WTC11 (cell line): ENCODE results near the gene LYPD6B.

Experiments used
- CBFB ChIP-seq: sonication (generic); formaldehyde crosslinking; IDR thresholded peaks from 2 replicates; pipeline ENCODE4 v1.8.1; 2022; ENCODE audit warnings: mild to moderate bottlenecking, low read depth, missing genetic modification reagents
- CREB1 ChIP-seq: sonication (generic); formaldehyde crosslinking; IDR thresholded peaks from 2 replicates; pipeline ENCODE4 v1.8.0; 2023; ENCODE audit warnings: mild to moderate bottlenecking, missing genetic modification reagents
- CREM ChIP-seq: sonication (generic); formaldehyde crosslinking; IDR thresholded peaks from 2 replicates; pipeline ENCODE4 v1.8.1; 2022; ENCODE audit warnings: mild to moderate bottlenecking, missing genetic modification reagents, moderate library complexity
- FOXJ3 ChIP-seq: sonication (generic); formaldehyde crosslinking; IDR thresholded peaks from 2 replicates; pipeline ENCODE4 v1.9.0; 2021; ENCODE audit warnings: missing genetic modification reagents, mild to moderate bottlenecking, borderline replicate concordance
- SP1 ChIP-seq: sonication (generic); formaldehyde crosslinking; conservative IDR thresholded peaks from 2 replicates; pipeline ENCODE4 v1.8.1; 2022; ENCODE audit warnings: missing genetic modification reagents
- TP53 ChIP-seq: sonication (generic); formaldehyde crosslinking; IDR thresholded peaks from 2 replicates; pipeline ENCODE4 v1.8.1; 2023; ENCODE audit warnings: mild to moderate bottlenecking, missing genetic modification reagents
- TF ChIP-seq, protein P1 (sequence below): sonication (generic); formaldehyde crosslinking; IDR thresholded peaks from 2 replicates; pipeline ENCODE4 v1.8.1; 2023; ENCODE audit warnings: mild to moderate bottlenecking, missing genetic modification reagents, moderate library complexity
- TF ChIP-seq, protein P2 (sequence below): sonication (generic); formaldehyde crosslinking; IDR thresholded peaks from 2 replicates; pipeline ENCODE4 v1.8.0; 2022; ENCODE audit warnings: mild to moderate bottlenecking, missing genetic modification reagents
- TF ChIP-seq, protein P3 (sequence below): fragments of 200-600 bp; IDR thresholded peaks from 2 replicates; pipeline ENCODE4 v1.8.0; 2022; ENCODE audit warnings: antibody characterized with exemption
- TF ChIP-seq, protein P4 (sequence below): sonication (generic); formaldehyde crosslinking; IDR thresholded peaks from 2 replicates; pipeline ENCODE4 v1.8.0; 2022; ENCODE audit warnings: mild to moderate bottlenecking, missing genetic modification reagents
- TF ChIP-seq, protein P5 (sequence below): sonication (generic); formaldehyde crosslinking; conservative IDR thresholded peaks from 2 replicates; pipeline ENCODE4 v1.8.1; 2022; ENCODE audit warnings: mild to moderate bottlenecking, missing genetic modification reagents
- TF ChIP-seq, protein P6 (sequence below): sonication (generic); formaldehyde crosslinking; IDR thresholded peaks from 2 replicates; pipeline ENCODE4 v1.8.1; 2023; ENCODE audit warnings: mild to moderate bottlenecking, missing genetic modification reagents, moderate library complexity

DNA sequence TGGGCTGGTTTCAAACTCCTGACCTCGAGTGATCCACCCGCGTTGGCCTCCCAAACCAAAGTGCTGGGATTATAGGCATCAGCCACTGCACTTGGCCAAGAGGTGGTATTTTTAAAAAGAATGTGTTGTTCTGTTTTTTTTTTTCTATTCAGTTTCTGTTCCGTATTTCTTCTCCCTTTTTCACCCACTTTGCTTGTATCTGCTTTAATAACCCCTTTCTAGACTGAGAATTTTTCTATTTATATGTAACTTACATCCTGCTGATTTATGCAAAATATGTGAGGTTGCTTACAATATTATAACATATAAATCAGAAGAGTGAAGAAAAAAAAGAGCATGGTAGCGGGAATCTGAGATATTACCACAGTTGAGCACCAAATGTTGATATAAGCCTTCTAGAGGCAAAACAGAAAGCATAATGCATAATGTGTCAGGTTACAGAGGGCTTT, 17.2 kb upstream of the LYPD6B start:
- TF ChIP-seq CREM (no peak), CBFB (no peak), TP53 (CRISPR knock-in tag) (no peak), FOXJ3 (CRISPR knock-in tag) (no peak), SP1 (CRISPR knock-in tag) (no peak), CREB1 (CRISPR knock-in tag) (no peak)
- TF ChIP-seq, protein P1, sequence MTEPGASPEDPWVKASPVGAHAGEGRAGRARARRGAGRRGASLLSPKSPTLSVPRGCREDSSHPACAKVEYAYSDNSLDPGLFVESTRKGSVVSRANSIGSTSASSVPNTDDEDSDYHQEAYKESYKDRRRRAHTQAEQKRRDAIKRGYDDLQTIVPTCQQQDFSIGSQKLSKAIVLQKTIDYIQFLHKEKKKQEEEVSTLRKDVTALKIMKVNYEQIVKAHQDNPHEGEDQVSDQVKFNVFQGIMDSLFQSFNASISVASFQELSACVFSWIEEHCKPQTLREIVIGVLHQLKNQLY (CRISPR knock-in tag), result no peak
- TF ChIP-seq, protein P2, sequence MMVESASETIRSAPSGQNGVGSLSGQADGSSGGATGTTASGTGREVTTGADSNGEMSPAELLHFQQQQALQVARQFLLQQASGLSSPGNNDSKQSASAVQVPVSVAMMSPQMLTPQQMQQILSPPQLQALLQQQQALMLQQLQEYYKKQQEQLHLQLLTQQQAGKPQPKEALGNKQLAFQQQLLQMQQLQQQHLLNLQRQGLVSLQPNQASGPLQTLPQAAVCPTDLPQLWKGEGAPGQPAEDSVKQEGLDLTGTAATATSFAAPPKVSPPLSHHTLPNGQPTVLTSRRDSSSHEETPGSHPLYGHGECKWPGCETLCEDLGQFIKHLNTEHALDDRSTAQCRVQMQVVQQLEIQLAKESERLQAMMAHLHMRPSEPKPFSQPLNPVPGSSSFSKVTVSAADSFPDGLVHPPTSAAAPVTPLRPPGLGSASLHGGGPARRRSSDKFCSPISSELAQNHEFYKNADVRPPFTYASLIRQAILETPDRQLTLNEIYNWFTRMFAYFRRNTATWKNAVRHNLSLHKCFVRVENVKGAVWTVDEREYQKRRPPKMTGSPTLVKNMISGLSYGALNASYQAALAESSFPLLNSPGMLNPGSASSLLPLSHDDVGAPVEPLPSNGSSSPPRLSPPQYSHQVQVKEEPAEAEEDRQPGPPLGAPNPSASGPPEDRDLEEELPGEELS (CRISPR knock-in tag), result no peak
- TF ChIP-seq, protein P3, sequence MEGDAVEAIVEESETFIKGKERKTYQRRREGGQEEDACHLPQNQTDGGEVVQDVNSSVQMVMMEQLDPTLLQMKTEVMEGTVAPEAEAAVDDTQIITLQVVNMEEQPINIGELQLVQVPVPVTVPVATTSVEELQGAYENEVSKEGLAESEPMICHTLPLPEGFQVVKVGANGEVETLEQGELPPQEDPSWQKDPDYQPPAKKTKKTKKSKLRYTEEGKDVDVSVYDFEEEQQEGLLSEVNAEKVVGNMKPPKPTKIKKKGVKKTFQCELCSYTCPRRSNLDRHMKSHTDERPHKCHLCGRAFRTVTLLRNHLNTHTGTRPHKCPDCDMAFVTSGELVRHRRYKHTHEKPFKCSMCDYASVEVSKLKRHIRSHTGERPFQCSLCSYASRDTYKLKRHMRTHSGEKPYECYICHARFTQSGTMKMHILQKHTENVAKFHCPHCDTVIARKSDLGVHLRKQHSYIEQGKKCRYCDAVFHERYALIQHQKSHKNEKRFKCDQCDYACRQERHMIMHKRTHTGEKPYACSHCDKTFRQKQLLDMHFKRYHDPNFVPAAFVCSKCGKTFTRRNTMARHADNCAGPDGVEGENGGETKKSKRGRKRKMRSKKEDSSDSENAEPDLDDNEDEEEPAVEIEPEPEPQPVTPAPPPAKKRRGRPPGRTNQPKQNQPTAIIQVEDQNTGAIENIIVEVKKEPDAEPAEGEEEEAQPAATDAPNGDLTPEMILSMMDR, result no peak
- TF ChIP-seq, protein P4, sequence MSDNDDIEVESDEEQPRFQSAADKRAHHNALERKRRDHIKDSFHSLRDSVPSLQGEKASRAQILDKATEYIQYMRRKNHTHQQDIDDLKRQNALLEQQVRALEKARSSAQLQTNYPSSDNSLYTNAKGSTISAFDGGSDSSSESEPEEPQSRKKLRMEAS (CRISPR knock-in tag), result no peak
- TF ChIP-seq, protein P5, sequence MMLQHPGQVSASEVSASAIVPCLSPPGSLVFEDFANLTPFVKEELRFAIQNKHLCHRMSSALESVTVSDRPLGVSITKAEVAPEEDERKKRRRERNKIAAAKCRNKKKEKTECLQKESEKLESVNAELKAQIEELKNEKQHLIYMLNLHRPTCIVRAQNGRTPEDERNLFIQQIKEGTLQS (CRISPR knock-in tag), result no peak
- TF ChIP-seq, protein P6, sequence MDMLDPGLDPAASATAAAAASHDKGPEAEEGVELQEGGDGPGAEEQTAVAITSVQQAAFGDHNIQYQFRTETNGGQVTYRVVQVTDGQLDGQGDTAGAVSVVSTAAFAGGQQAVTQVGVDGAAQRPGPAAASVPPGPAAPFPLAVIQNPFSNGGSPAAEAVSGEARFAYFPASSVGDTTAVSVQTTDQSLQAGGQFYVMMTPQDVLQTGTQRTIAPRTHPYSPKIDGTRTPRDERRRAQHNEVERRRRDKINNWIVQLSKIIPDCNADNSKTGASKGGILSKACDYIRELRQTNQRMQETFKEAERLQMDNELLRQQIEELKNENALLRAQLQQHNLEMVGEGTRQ (CRISPR knock-in tag), result no peak
